ENCODE results near the gene GALNT13.
A peak's percentile ranks its signal among the peaks of the same experiment; 100 is the strongest.

The GALNT13 gene

GRCh38 chr2:154193246-154193645 is 321.5 kb downstream of the GALNT13 start:
- TF ChIP-seq Cebpa-rat (IDR thresholded peaks at IDR 0.05), result no peak
- no peak overlapping the region for H3K27ac ChIP-seq
- H3K4me3 ChIP-seq, result no peak overlapping the region
- no peaks in the 10 kb centered on the region for H3K9me3 ChIP-seq (replicated peaks in 1 of 11)
- no peak overlapping the region for H3K4me2 ChIP-seq
- peaks cover 0 to under 1% (median 0%) of the 10 kb centered on the region in 10 experiments; a peak in 5 of 20 replicates for H3K4me1 ChIP-seq
- no peaks in the 10 kb centered on the region for H3K36me3 ChIP-seq
- no peak overlapping the region for H3K9ac ChIP-seq
- H4K20me1 ChIP-seq, result no peaks in the 10 kb centered on the region
- no peaks in the 10 kb centered on the region for H3K27me3 ChIP-seq

- no peaks in the 10 kb centered on the region for H3K36me3 ChIP-seq
- H4K20me1 ChIP-seq, result no peaks in the 10 kb centered on the region
- H3K4me1 ChIP-seq, result peaks cover 0 to 16% (median 0%) of the 10 kb centered on the region in 10 experiments; a peak in 6 of 20 replicates
- no peaks in the 10 kb centered on the region for H3K27me3 ChIP-seq
- no peak overlapping the region for H3K9ac ChIP-seq
- no peak overlapping the region for H3K4me3 ChIP-seq
- H3K4me2 ChIP-seq, result no peak overlapping the region
- no peaks in the 10 kb centered on the region for H3K9me3 ChIP-seq (replicated peaks in 1 of 11)
- no peak for TF ChIP-seq Cebpa-rat (IDR thresholded peaks at IDR 0.05)
- no peak overlapping the region for H3K27ac ChIP-seq
These were observed 323.4 kb downstream of the GALNT13 start for GRCh38 chr2:154194909-154195643.

- H3K36me3 ChIP-seq, result no peaks in the 10 kb centered on the region
- H3K4me1 ChIP-seq, result peaks cover 0 to 16% (median 0%) of the 10 kb centered on the region in 10 experiments; a peak in 6 of 20 replicates
- H3K4me3 ChIP-seq, result no peak overlapping the region
- no peak overlapping the region for H3K27ac ChIP-seq
- no peak overlapping the region for H3K4me2 ChIP-seq
- no peaks in the 10 kb centered on the region for H3K27me3 ChIP-seq
- no peak overlapping the region for H3K9ac ChIP-seq
- no peaks in the 10 kb centered on the region for H4K20me1 ChIP-seq
- no peak for TF ChIP-seq Cebpa-rat (IDR thresholded peaks at IDR 0.05)
- no peaks in the 10 kb centered on the region for H3K9me3 ChIP-seq (replicated peaks in 1 of 11)
These were observed 324.0 kb downstream of the GALNT13 start for GRCh38 chr2:154195644-154196195.

- Histone ChIP-seq H3K9me3 (replicated peaks in 1 of 11) (no peaks in the 10 kb centered on the region), H4K20me1 (no peaks in the 10 kb centered on the region), H3K27ac (no peak overlapping the region), H3K9ac (no peak overlapping the region), H3K4me2 (peak overlapping the region in 2 of 11 experiments; percentile 11 to 48; a peak in 4 of 22 replicates), H3K27me3 (no peaks in the 10 kb centered on the region), H3K36me3 (no peaks in the 10 kb centered on the region), H3K4me1 (peaks cover 0 to 16% (median 0%) of the 10 kb centered on the region in 10 experiments; a peak in 6 of 20 replicates), H3K4me3 (no peak overlapping the region)
- TF ChIP-seq Cebpa-rat (IDR thresholded peaks at IDR 0.05), result no peak
These were observed 327.1 kb downstream of the GALNT13 start for GRCh38 chr2:154198866-154199265.

- Histone ChIP-seq H3K4me1 (peaks cover 0 to 15% (median 0%) of the 10 kb centered on the region in 10 experiments; a peak in 6 of 20 replicates), H3K4me3 (no peak overlapping the region), H3K27ac (no peak overlapping the region), H4K20me1 (no peaks in the 10 kb centered on the region), H3K4me2 (no peak overlapping the region), H3K9me3 (replicated peaks in 1 of 11) (no peaks in the 10 kb centered on the region), H3K27me3 (no peaks in the 10 kb centered on the region), H3K9ac (no peak overlapping the region), H3K36me3 (no peaks in the 10 kb centered on the region)
- TF ChIP-seq Cebpa-rat (IDR thresholded peaks at IDR 0.05), result no peak
These were observed 331.5 kb downstream of the GALNT13 start for GRCh38 chr2:154203206-154203605.

GRCh38 chr2:154203902-154204301 is 332.2 kb downstream of the GALNT13 start:
- H3K9me3 ChIP-seq (replicated peaks in 1 of 11), result no peaks in the 10 kb centered on the region
- H3K4me1 ChIP-seq, result peaks cover 0 to 8% (median 0%) of the 10 kb centered on the region in 10 experiments; a peak in 6 of 20 replicates
- H3K36me3 ChIP-seq, result no peaks in the 10 kb centered on the region
- no peak overlapping the region for H3K4me3 ChIP-seq
- no peak overlapping the region for H3K27ac ChIP-seq
- TF ChIP-seq Cebpa-rat (IDR thresholded peaks at IDR 0.05), result no peak
- H3K4me2 ChIP-seq, result no peak overlapping the region
- H4K20me1 ChIP-seq, result no peaks in the 10 kb centered on the region
- H3K27me3 ChIP-seq, result no peaks in the 10 kb centered on the region
- H3K9ac ChIP-seq, result no peak overlapping the region

GRCh38 chr2:154207288-154208047 is 335.7 kb downstream of the GALNT13 start:
- H3K9ac ChIP-seq, result no peak overlapping the region
- H3K9me3 ChIP-seq (replicated peaks in 1 of 11), result no peaks in the 10 kb centered on the region
- TF ChIP-seq Cebpa-rat (IDR thresholded peaks at IDR 0.05), result no peak
- no peak overlapping the region for H3K27ac ChIP-seq
- no peaks in the 10 kb centered on the region for H4K20me1 ChIP-seq
- H3K4me2 ChIP-seq, result no peak overlapping the region
- H3K4me1 ChIP-seq, result no peaks in the 10 kb centered on the region
- no peaks in the 10 kb centered on the region for H3K36me3 ChIP-seq
- H3K27me3 ChIP-seq, result no peaks in the 10 kb centered on the region
- no peak overlapping the region for H3K4me3 ChIP-seq

GRCh38 chr2:154223726-154224125 is 352.0 kb downstream of the GALNT13 start:
- H3K27ac ChIP-seq, result no peak overlapping the region
- H3K4me1 ChIP-seq, result peaks cover 0 to 9% (median 7%) of the 10 kb centered on the region in 10 experiments; a peak in 18 of 20 replicates
- no peak for TF ChIP-seq Cebpa-rat (IDR thresholded peaks at IDR 0.05)

GRCh38 chr2:154226931-154227330 is 355.2 kb downstream of the GALNT13 start:
- no peak overlapping the region for H3K4me3 ChIP-seq
- H3K27me3 ChIP-seq, result no peaks in the 10 kb centered on the region
- H3K9me3 ChIP-seq (replicated peaks in 1 of 11), result peaks cover 0 to 10% (median 3%) of the 10 kb centered on the region in 11 experiments; a peak in 7 of 22 replicates
- no peak overlapping the region for H3K27ac ChIP-seq
- no peaks in the 10 kb centered on the region for H3K36me3 ChIP-seq
- H3K4me2 ChIP-seq, result no peak overlapping the region
- peaks cover 0 to 13% (median 11%) of the 10 kb centered on the region in 10 experiments; a peak in 18 of 20 replicates for H3K4me1 ChIP-seq
- no peaks in the 10 kb centered on the region for H4K20me1 ChIP-seq
- H3K9ac ChIP-seq, result no peak overlapping the region
- TF ChIP-seq Cebpa-rat (IDR thresholded peaks at IDR 0.05), result no peak

More at GRCh38 chr2:154223726-154224125, 352.0 kb downstream of the GALNT13 start:
- peaks cover 0 to 10% (median 3%) of the 10 kb centered on the region in 11 experiments; a peak in 7 of 22 replicates for H3K9me3 ChIP-seq (replicated peaks in 1 of 11)
- no peak overlapping the region for H3K9ac ChIP-seq
- H3K27me3 ChIP-seq, result no peaks in the 10 kb centered on the region
- H3K36me3 ChIP-seq, result no peaks in the 10 kb centered on the region
- H4K20me1 ChIP-seq, result no peaks in the 10 kb centered on the region
- H3K4me2 ChIP-seq, result no peak overlapping the region
- no peak overlapping the region for H3K4me3 ChIP-seq

Measured in BLaER1 treated with 17β-estradiol and CSF1 and Interleukin-3, amounts not matched to agents 10 nM and 100 nM (cell line).